ENCODE results near the gene CHSY1. TPM values are rescaled to one million over a fixed set of nuclear protein-coding genes. Genes with fewer than 3 reads are reported as not detected.

The CHSY1 gene
- total and polyA plus RNA-seq, 10 of the 15 experiments (the other 5 are each of a cell fraction or from before 2014, with no cell fraction given), result 1.4 to 31.2 (median 10.5) TPM

GRCh38 chr15:101293122-101293521 lies 41.3 kb upstream of the CHSY1 start:
- H3K36me3 ChIP-seq (ENCODE audit: control insufficient read depth in 2 of 2, insufficient read depth in 2 of 2, low read length in 1 of 2), result peaks cover 2 to 16% of the 10 kb centered on the region in 2 experiments
- no peak for DNase-seq (ENCODE audit: low read depth, low spot score)
- intact Hi-C loops (cut with micrococcal nuclease; ENCODE audit: unreplicated experiment), result loop anchor here (2.0 kb wide), 1 partner anchor 432 kb away; the partner anchor contains the start of gene TARS3
- H4K20me1 ChIP-seq (ENCODE audit: control insufficient read depth, insufficient read depth), result no peaks in the 10 kb centered on the region
- peak overlapping the region; percentile 87 for H3K4me3 ChIP-seq
- H2AFZ ChIP-seq (ENCODE audit: control insufficient read depth, low read depth, low read length), result no peak overlapping the region
- RAD21 ChIA-PET (ENCODE audit: unreplicated experiment), result interaction anchor here (0.6 to 5.6 kb wide), 5 partner anchors 17 to 348 kb away, joined by 3 to 24 read pairs (median 21); partner anchors contain the start of gene CHSY1
- CTCF ChIA-PET, result interaction anchor here (0.8 to 4.2 kb wide), 15 partner anchors 9 to 360 kb away, joined by 3 to 38 read pairs (median 4); no protein-coding TSS in a partner anchor
- peak overlapping the region; percentile 64 for H3K4me2 ChIP-seq (ENCODE audit: control insufficient read depth, insufficient read depth)
- H3K27ac ChIP-seq (ENCODE audit: control insufficient read depth, insufficient read depth), result peak overlapping the region; percentile 95; the same call in 1 of the 2 replicates
- peaks cover 71% of the 10 kb centered on the region for H3K79me2 ChIP-seq (ENCODE audit: control insufficient read depth, insufficient read depth, low read length)
- BruUV-seq (replicated peaks), result TSS peak; percentile 54
- ATAC-seq, result peak; percentile 32
- no peaks in the 10 kb centered on the region for H3K27me3 ChIP-seq (replicated peaks in 1 of 2; ENCODE audit: control insufficient read depth in 2 of 2, insufficient read depth in 2 of 2, low read length in 1 of 2)
- 6% methylated on average over 10 of the region's 10 CpGs for WGBS (ENCODE audit: insufficient coverage, insufficient replicate concordance, low lambda C conversion rate, missing lambda C conversion rate)
- no peak for FAIRE-seq
- H3K4me1 ChIP-seq (ENCODE audit: control insufficient read depth, insufficient read depth, low read length), result peaks cover 8% of the 10 kb centered on the region
- SMC1A ChIA-PET (ENCODE audit: uncharacterized antibody, unreplicated experiment), result interaction anchor here (0.9 to 3.4 kb wide), 9 partner anchors 8 to 357 kb away, joined by 3 to 18 read pairs (median 5); no protein-coding TSS in a partner anchor
- POLR2A ChIA-PET, result interaction anchor here (0.9 to 3.9 kb wide), 5 partner anchors 8 to 362 kb away, joined by 3 to 21 read pairs (median 5); no protein-coding TSS in a partner anchor
- no peaks in the 10 kb centered on the region for H3K9me3 ChIP-seq (replicated peaks; ENCODE audit: control insufficient read depth, insufficient read depth, low read length)
- in situ Hi-C loops (cut with MboI), result loop anchor here (5.0 kb wide), 1 partner anchor 349 kb away; no protein-coding TSS in a partner anchor
- peak overlapping the region; percentile 96 for H3K9ac ChIP-seq (ENCODE audit: control insufficient read depth, insufficient read depth, low read length)
- TF ChIP-seq PML (IDR thresholded peaks at IDR 0.05; ENCODE audit: low read length) (no peak), BHLHE40 (IDR thresholded peaks at IDR 0.05; ENCODE audit: borderline replicate concordance in 1 of 2, low read depth in 2 of 2, low read length in 1 of 2) (peak; percentile 73 to 77; a peak in 3 of 4 replicates), NR2C2 (IDR thresholded peaks at IDR 0.05; ENCODE audit: borderline replicate concordance, control insufficient read depth, insufficient read length, low read depth) (no peak), ZBTB40 (IDR thresholded peaks at IDR 0.05; ENCODE audit: borderline replicate concordance) (no peak), CBX5 (IDR thresholded peaks at IDR 0.05; ENCODE audit: low read depth) (no peak), YY1 (IDR thresholded peaks at IDR 0.05; ENCODE audit: low read depth, low read length) (no peak), TBL1XR1 (IDR thresholded peaks at IDR 0.05; ENCODE audit: low read depth, low read length) (no peak), TCF3 (IDR thresholded peaks at IDR 0.05; ENCODE audit: borderline replicate concordance, insufficient read depth, low read depth, low read length) (no peak), EZH2 (IDR thresholded peaks at IDR 0.05; ENCODE audit: borderline replicate concordance, control insufficient read depth, low read depth, low read length) (no peak), HDGF (IDR thresholded peaks at IDR 0.05) (no peak), GATAD2B (conservative IDR thresholded peaks at IDR 0.05; ENCODE audit: low read depth) (no peak), CEBPZ (IDR thresholded peaks at IDR 0.05; ENCODE audit: low read depth, low read length) (no peak), BCL11A (IDR thresholded peaks at IDR 0.05; ENCODE audit: low read depth, low read length) (no peak), LARP7 (IDR thresholded peaks at IDR 0.05) (no peak), PAX5 (IDR thresholded peaks at IDR 0.05; ENCODE audit: borderline replicate concordance, low read depth, low read length) (peak; percentile 95), PAX8 (IDR thresholded peaks at IDR 0.05) (peak; percentile 94; the same call in 1 of the 2 replicates), POLR2AphosphoS5 (IDR thresholded peaks at IDR 0.05; ENCODE audit: low read length) (peak; percentile 27; the same call in 1 of the 2 replicates), RCOR1 (conservative IDR thresholded peaks at IDR 0.05; ENCODE audit: low read depth, low read length) (no peak)

All from GM12878 (cell line).